Lung (tissue), 12 donors: Measurements from ENCODE around the gene SLC44A4. TPM values are rescaled to one million over a fixed set of nuclear protein-coding genes. Genes with fewer than 3 reads are reported as not detected.

Experiments
- ATAC-seq: fragments of 200-7000 bp; cut with Tn5 transposase; one replicate; pipeline ENCODE4 v1.9.1; 2020; ENCODE audit warnings: moderate number of reproducible peaks; ENCODE audit not compliant: insufficient read depth, low FRiP score
- DNase-seq, 3 donors: peaks; one replicate each; pipeline ENCODE4 v3.0.0-alpha.2; 2013 to 2017
- H3K27ac ChIP-seq, 2 donors: one replicate each; pipeline ENCODE4 v1.5.1; 2013; ENCODE audit warnings: mild to moderate bottlenecking in 2 of 2, moderate library complexity in 2 of 2, control low read depth in 1 of 2, inconsistent platforms in 1 of 2, low read depth in 1 of 2, low read length in 1 of 2
- H3K27me3 ChIP-seq, 3 donors: one replicate each; pipeline ENCODE4 v1.5.1; 2013; ENCODE audit warnings: low read length in 2 of 3; ENCODE audit not compliant: control insufficient read depth in 3 of 3, insufficient read depth in 3 of 3
- H3K36me3 ChIP-seq, 4 donors: one replicate each; pipeline ENCODE4 v1.5.1; 2013; ENCODE audit warnings: low read length in 4 of 4, mild to moderate bottlenecking in 1 of 4, moderate library complexity in 1 of 4; ENCODE audit not compliant: control insufficient read depth in 4 of 4, insufficient read depth in 4 of 4
- H3K4me1 ChIP-seq, 5 donors: one replicate each; pipeline ENCODE4 v1.5.1; 2013; ENCODE audit warnings: low read length in 5 of 5, mild to moderate bottlenecking in 2 of 5, moderate library complexity in 1 of 5; ENCODE audit not compliant: control insufficient read depth in 5 of 5, insufficient read depth in 5 of 5
- H3K4me3 ChIP-seq: one replicate; pipeline ENCODE4 v1.5.1; 2013; ENCODE audit warnings: mild to moderate bottlenecking, control low read depth, moderate library complexity
- H3K9ac ChIP-seq, 2 donors: one replicate each; pipeline ENCODE4 v1.5.1; 2013; ENCODE audit warnings: low read length in 2 of 2, control low read depth in 1 of 2; ENCODE audit not compliant: insufficient read depth in 1 of 2
- H3K9me3 ChIP-seq, 4 donors: one replicate each; pipeline ENCODE4 v1.5.1; 2013; ENCODE audit warnings: low read length in 3 of 4, mild to moderate bottlenecking in 1 of 4, moderate library complexity in 1 of 4; ENCODE audit not compliant: control insufficient read depth in 4 of 4, insufficient read depth in 3 of 4
- WGBS, 2 donors: extraction: QIAGEN DNeasy Blood & Tissue Kit; methylation state at CpG; one replicate each; pipeline ENCODE4 v1.1.7; 2013; 5-methylcytosine and 5-hydroxymethylcytosine counted together
- polyA plus RNA-seq, 2 donors: library from polyadenylated mRNA; stranded (reverse); fragments of 200-250 nt; gene quantifications; one replicate each; pipeline ENCODE4 v1.2.1, GENCODE V29; 2013
- total RNA-seq, 2 donors: library from RNA; depleted of rRNA in 1 of 2; stranded (reverse); fragments of >200 nt in 1 of 2; gene quantifications; one replicate each; pipeline ENCODE4 v1.2.1, GENCODE V29; 2014 to 2021
- TF ChIP-seq, protein P1 (sequence below): IDR thresholded peaks from 2 replicates; pipeline ENCODE4 v1.5.1; 2012; ENCODE audit warnings: mild to moderate bottlenecking; ENCODE audit errors: control extremely low read depth, extremely low read depth
- donor health status: control.
- donor health status: control.
- donor health status: Bipolar disorder and iron deficiency.
- donor health status: healthy.
- donor health status: DM: yes; HTN: yes; CAD: no.

The SLC44A4 gene
- total and polyA plus RNA-seq, 4 donors = 22.2 to 121 (median 49.7) TPM

GRCh38 chr6:31919624-31920303 is 41.0 kb upstream of the SLC44A4 start:
- ATAC-seq = no peak
- no peaks in the 10 kb centered on the region for H3K9me3 ChIP-seq
- peak overlapping the region in 1 of 2 donors; percentile 20 for H3K27ac ChIP-seq
- H3K27me3 ChIP-seq = no peaks in the 10 kb centered on the region
- no peak overlapping the region for H3K9ac ChIP-seq
- no peak overlapping the region for H3K4me3 ChIP-seq
- H3K36me3 ChIP-seq = no peaks in the 10 kb centered on the region
- no peak for DNase-seq
- TF ChIP-seq, protein P1, sequence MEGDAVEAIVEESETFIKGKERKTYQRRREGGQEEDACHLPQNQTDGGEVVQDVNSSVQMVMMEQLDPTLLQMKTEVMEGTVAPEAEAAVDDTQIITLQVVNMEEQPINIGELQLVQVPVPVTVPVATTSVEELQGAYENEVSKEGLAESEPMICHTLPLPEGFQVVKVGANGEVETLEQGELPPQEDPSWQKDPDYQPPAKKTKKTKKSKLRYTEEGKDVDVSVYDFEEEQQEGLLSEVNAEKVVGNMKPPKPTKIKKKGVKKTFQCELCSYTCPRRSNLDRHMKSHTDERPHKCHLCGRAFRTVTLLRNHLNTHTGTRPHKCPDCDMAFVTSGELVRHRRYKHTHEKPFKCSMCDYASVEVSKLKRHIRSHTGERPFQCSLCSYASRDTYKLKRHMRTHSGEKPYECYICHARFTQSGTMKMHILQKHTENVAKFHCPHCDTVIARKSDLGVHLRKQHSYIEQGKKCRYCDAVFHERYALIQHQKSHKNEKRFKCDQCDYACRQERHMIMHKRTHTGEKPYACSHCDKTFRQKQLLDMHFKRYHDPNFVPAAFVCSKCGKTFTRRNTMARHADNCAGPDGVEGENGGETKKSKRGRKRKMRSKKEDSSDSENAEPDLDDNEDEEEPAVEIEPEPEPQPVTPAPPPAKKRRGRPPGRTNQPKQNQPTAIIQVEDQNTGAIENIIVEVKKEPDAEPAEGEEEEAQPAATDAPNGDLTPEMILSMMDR = no peak
- H3K4me1 ChIP-seq = peaks cover 0 to 8% (median 0%) of the 10 kb centered on the region in 5 donors
- 76 to 84% methylated on average over 6 of the region's 6 CpGs for WGBS, 2 donors

DNA sequence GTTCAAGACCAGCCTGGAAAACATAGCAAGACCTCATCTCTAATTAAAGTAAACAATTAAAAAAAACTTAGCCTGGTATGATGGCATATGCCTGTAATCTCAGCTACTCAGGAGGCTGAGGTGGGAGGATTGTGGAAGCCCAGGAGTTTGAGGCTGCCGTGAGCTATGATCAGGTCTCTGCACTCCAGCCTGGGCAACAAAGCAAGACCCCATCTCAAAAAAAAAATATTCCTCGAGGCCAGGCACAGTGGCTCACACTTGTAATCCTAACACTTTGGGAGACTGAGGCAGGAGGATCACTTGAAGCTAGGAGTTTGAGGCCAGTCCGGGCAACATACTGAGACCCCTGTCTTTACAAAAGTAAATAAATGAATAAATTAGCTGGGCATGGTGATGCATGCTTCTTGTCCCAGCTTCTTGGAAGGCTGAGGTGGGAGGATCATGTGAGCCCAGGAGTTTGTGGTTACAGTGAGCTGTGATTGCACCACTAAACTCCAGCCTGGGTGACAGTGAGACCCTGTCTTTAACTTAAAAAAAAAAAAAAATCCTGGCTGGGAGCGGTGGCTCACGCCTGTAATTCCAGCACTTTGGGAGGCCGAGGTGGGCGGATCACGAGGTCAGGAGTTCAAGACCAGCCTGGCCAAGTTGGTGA is 39.4 kb upstream of the SLC44A4 start:
- Histone ChIP-seq H3K27ac (no peak overlapping the region), H3K36me3 (no peaks in the 10 kb centered on the region), H3K9ac (no peak overlapping the region), H3K9me3 (no peaks in the 10 kb centered on the region), H3K4me1 (peaks cover 0 to 8% (median 0%) of the 10 kb centered on the region in 5 donors), H3K4me3 (no peak overlapping the region), H3K27me3 (no peaks in the 10 kb centered on the region)
- DNase-seq (no peak), ATAC-seq (no peak)
- TF ChIP-seq, protein P1 = no peak
- 79 to 83% methylated on average over 8 of the region's 8 CpGs for WGBS, 2 donors

DNA sequence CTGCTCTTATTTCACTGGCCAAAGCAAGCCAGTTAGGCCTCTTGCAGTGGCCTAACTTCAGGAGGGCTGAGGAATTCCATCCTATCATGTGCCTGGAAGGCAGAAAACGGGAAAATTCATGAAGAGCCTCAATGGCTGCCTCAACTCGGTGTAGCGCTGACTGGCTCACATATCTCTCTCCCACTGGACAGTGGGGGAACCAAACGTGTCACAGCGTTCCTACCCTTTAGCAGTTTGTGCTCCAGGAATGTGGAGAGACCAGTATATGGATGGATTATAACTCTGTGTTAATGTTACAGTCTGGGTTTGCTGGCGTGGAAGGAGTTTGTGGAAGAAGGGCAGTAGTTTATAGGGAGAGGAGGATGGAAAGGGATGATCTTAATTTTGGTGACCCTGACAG is 37.0 kb upstream of the SLC44A4 start:
- TF ChIP-seq, protein P1 = no peak
- DNase-seq (no peak), ATAC-seq (no peak)
- H3K9me3 ChIP-seq = no peaks in the 10 kb centered on the region
- no peak overlapping the region for H3K4me3 ChIP-seq
- H3K9ac ChIP-seq = no peak overlapping the region
- H3K36me3 ChIP-seq = no peaks in the 10 kb centered on the region
- no peak overlapping the region for H3K27ac ChIP-seq
- 87% methylated on average over 6 of the region's 6 CpGs for WGBS, 2 donors
- H3K4me1 ChIP-seq = peaks cover 0 to 5% (median 0%) of the 10 kb centered on the region in 5 donors
- H3K27me3 ChIP-seq = no peaks in the 10 kb centered on the region
